Measurements from ENCODE around the gene CELSR1.

Gene CELSR1

DNA sequence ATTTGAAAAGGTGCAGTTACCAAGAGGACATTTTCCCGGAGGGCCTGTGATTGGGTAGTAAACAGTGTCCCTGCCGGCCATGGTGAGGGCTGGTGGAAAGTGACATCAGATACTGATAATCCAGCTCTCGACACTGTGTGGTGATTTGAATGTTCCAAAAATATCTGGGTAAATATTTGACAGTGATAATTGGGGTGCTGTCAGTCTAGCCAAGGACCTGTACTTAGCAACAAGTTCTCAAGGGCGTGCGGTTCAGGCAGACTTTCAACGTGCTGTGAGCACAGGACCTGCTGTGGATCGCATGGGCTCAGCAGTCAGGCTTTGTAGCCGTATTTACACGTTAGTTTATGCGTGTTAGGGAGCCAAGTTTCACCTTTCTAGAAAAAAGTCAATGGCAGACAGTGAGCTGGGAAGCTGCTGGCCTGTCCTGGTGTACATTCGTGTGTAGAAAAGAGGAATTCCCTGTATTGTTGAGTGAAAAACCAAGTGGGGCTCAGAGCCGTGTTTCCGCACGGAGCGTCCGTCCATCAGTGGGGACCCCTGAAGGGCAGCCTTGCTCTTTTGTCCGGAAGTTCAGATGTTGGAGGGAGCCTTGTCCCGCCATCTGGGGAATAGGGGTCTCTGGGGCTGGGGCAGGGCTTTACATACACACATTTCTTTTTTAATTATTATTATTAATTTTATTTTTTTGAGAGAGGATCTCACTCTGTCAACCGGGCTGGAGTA, 190.6 kb downstream of the CELSR1 start:
- DNase-seq, result no peak

DNA sequence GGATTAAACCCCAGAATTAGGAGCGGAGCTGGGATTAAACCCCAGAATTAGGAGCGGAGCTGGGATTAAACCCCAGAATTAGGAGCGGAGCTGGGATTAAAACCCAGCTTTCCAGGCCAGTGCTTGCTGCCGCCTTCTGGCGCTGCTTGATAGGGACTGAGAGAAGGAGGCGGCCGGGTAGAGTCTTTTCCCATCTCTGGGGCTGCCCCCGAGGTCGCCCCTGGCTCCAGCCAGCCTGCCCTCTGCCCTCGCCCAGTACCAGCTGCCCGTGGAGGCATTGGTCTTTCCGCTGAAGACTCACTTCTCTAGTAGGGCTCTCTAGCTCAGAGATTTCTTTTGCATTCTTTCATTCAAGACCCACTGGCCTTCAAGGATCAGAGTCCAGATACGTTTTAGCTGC, 196.7 kb downstream of the CELSR1 start:
- no peak for DNase-seq

DNA sequence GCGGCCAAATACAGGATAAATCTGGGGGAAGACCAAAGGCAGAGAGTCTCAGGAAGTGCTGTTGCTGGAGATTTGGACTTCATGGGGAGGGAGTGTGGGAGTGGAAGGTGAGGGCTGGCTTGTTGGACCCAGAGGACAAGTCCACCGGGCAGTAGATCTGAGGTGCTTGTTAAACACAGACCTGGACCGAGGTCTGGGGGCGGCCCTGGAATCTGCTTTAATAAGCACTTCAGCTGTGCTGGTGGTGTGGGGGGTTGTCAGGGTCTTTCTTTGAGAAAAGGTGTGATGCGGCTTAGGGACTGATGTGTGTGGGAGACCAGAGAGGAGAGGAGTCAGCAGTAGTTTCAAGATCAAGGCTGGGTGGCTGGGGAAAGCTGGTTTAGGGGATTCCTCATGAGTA, 197.5 kb downstream of the CELSR1 start:
- no peak for DNase-seq

DNA sequence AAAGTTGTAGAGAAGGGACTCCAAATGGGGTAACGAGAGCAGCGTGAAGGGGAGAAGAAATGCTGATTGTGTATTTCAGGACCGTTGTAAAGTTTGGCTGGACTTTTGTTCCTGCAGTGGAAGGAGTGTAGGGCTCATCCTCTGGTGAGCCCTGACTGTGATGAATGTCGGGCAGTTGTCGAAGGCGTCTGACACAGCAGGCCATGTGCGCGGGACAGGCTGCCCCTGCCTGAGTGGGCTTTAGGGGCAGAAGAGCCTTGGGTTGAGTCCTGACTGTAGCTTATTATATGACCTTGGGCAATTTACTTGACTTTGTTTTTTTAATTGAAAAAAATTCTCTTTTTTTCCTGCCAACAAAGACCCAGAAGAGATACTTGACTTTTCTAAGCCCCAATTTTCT, 198.8 kb downstream of the CELSR1 start:
- no peak for DNase-seq

DNA sequence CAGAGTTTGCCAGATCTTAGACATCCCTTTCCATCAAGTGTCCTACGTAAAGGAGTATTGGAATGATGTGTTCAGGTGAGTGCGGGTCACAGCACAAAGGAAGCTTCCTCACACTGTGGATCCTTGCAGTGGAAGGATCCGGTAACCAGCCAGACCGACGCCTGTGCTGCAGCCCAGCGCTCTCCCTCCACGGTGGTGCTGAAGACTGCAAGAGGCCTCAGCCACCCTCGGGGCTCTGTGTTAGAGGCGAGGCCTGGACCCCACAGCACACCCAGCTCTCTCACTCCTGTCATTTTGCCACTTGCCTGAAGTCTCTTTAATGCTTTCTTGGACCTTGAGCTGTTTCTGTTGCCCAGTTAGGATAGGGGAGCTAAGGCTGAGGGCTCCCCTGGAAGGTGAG, 199.6 kb downstream of the CELSR1 start:
- DNase-seq, result no peak

DNA sequence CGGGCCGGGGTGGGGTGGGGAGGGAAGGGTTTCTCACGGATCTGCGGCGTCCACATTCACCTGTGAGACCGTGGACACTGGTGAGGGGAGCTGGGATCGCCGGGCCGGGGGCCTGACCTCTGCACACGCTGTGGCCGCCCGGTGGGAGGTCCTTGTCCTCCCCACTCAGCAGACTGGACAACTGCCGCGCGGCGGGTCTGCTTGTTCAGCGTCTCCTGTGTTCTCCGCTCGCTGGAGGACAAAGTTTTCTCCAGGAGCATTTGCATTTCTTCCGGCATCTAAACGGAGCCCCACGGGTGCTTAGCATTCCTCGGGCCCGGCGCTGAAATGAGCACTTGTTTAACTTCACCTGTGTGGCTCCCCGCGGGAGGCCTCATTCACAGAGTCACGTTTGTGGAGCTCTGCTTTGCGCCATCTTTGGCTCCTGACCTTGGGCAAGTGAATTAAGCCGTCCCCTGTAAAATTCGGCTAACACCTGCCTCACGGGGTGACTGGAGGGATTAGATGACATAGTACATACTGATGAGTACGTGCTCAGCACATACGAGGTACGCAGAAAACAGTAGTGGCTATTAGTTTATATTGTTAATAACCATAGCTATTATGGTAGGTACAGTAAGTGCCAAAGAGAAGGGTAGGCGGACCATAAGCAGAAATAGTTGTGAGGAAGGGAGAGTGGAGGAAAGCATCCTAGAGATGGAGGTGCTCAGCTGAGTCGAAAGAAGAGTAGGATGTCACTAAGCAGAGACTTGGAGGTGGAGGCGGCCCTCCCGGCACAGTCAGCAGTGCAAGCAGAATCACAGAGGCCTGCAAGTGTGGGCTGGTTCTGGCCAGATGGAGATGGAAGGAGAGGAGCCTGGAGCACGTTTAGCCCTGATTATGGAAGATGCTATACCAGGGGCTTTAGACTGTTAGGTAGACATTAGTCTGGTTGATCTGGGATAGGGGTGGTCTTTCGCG, 201.0 kb downstream of the CELSR1 start:
- no peak for DNase-seq

DNA sequence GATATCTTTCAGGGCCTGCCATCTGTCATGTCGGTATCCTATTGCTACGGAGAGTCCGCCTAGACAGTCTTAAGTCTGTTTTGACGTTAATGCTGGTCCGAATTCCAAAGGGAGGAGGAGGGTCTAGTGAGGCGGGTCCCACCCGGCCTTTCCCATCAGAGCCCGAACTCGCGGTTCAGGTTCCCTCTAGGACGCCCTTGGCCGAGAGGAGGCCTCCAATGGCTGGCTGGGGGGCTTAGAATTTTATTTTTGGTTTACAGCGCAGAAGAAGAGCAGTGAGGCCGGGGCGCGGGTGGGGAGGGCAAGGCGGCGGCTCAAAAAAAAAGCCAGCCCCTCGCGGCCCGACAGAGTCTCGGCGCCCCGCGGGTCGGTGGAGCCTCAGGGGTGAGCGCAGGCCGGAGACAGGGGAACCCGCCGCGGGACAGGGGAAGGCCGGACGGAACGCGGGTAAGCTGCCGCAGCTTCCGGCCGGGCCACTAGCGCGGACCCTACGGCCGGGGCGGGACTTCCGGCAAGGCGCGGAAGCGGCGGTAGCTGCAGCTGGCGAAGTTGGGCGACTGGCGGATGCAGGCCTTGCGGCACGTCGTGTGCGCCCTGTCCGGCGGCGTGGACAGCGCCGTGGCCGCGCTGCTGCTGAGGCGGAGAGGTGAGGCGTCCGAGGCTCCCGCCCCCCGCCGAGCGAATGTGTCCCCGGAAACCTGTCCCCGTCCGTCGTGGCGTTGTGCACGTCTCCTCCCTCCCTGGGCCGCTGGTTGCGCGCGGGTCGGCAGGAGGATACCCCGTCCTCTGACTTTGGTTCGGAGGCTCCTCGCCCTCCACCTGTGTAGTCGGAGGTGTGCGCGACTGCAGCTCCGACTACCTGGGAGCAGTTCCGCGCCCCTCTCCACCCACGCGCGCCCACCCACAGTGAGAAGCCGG, 202.0 kb downstream of the CELSR1 start, which contains the start of gene TRMU:
Gene TRMU (plus strand): TSS at position 514 of the 918 bp plus-strand sequence. CDS start 51 bp downstream, at position 565.
- DNase-seq, result peak; percentile 64

DNA sequence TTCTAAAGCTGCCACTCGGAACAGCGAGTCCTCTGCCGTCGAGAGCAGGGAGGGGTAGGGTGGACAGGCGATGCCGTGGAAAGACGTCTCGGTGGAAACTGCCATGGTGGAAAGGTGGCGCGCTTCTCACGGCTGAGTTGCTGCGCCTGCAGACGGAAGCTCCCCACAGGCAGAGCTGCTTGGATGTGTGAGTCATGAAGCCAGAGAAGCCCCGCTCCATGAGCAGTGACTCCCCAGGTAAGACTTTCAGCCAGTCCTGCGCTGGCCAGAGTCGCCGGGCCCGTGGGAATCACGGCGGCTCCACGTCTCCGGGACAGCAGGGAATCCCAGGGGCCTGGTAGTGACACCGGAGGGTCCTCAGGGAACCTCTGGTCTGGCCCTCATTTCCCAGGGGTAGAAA, 205.9 kb downstream of the CELSR1 start:
- DNase-seq, result no peak

DNA sequence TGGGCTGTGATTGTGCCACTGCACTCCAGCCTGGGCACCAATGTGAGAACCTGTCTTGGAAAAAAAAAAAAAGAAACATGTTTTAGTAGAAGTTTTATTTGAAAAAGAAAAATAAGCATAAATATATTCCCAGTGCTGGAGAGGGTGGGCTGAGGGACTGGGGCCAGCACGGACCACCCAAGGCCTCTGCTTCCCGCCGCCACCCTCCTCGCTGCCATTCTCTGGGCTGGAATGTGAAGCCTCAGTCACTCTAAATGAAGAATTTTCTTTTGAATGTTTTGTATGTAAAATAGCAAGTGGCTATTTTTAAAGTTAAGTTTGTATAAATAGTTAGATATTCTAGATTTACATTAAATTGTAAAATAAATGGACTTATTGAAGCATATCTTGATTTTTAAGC, 207.0 kb downstream of the CELSR1 start:
- DNase-seq, result no peak

DNA sequence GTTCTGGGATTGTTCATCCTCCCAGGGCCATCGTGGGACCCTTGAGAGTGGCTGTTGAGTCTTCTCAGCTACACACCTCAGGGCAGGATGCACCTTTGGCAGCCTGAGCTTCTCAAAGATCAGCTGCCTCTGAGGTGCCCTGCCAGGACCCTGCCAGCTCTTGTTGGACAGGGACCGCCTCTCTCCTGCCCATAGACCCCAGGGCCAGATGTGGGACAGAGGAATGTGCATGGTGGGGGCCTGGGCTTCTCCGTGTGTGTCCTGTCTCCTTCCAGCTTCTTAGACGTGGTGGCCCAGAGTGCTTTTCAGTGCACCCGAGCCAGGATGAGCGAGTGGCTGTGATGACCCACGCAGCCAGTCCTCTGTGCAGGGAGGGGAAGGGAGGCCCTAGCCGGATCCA, 207.8 kb downstream of the CELSR1 start:
- DNase-seq, result no peak

DNA sequence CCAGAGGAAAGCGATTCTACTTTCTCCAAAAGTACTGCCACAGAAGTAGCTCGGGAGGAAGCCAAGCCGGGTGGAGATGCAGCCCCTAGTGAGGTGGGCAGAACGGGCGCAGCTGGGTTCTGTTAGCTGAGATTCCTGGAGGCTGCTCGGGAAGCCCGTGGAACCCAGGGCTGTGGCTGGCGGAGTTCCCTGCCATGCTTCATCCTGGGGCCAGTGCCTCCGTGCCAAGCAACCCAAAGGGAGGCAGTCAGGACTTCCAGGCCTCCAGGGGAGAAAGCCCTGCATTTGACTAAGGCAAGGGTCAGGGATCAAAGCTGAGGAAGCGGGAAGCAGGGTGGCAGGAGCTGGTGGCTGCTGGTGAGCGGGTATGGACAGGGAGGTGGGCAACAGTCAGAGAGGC, 208.6 kb downstream of the CELSR1 start:
- no peak for DNase-seq

DNA sequence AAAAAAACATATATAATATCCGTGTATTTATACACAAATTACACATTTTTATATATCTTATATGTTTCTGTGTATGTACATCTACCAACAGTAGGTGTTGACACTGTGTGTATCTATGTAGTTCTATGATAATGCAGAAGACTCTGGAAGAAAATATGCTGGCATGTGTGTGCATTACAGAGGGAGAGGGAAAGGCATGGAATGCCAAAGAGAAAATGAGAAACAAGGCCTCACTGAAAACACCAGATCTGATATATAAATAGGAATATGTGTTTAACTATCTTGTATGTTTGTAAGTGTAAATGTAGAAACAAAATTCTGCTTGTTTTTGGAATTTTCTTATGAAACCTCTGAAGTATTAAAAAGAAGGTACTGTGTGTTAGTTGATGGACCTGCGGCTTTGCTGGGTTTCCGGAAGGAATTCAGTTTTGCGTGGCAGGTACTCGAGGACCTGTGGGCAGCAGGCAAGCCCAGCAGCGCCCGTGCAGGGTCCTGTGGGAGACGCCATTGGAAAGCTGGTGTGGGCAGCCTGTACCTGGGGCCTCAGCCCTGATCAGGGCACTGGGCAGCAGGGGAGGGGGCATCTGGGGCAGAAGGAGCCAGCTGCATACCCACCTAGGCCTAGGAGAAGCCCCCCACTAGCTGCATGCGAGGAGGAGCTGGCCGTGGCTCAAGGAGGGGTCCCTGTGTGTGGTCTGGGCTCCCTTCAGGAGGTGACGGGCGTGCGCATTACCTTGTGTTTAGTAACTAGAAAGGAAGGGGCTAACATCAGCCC, 209.5 kb downstream of the CELSR1 start:
- no peak for DNase-seq

DNA sequence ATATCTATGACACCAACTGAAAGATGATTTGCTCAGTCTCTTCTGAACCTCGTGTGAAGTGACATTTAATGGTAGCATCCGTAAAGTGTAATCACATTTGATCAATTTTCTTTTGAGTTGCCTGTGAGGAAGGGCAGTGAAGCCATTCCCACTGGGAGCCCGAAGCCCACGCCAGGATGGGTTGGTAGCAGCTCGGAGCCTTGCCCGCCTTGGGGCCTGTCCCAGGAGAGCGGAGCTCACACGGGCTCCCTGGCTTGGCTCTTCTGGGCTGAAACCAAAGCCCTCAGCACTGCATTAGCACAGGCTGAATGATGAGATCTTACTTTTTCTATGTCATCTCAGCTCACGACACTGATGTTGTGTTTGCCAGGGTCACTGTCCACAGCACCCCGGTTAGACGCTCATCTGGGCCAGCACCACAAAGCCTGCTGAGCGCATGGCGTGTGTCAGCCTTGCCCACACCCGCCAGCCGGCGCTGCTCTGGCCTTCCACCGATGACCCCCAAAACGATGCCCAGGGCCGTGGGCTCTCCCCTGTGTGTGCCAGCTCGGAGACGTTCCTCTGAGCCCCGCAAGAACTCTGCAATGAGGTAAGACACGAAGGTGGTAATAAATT, 211.2 kb downstream of the CELSR1 start:
- DNase-seq, result no peak

DNA sequence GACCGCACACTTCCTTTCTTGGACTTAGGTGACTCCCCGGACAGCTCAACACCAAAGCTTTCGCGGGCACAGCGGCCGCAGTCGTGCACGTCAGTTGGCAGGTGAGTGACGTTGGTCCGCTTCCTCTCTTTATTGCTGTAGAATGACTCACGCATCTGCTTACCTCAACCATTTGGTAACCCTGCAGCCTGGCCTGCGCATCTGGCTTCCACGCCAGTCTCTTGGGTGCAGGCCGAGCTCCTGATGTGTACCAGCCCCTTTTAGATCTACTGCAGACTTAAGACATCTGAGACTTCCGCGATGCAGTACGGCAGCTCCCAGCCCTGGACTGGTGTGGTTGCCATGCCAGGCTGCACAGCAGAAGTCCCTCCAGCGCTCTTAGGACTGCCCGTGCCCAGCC, 214.3 kb downstream of the CELSR1 start:
- no peak for DNase-seq

DNA sequence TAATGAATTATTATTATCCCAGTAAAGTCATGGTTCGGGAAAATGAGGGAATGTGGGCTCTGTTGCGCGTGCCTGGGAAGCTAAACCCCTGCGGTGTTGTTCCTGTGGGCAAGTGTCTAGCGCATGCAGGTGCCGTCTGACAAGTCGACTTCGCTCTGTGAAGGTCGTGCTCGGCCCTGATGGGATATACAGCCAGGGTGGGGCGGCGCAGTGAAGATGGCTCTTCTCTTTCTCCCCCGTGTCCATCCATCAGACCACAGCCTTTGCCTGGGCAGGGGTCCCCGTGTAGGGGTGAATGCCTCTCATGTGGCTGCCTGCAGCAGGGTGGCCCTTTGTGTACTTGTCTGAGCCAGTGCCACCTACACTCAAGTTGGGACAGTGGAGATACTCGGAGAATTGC, 214.7 kb downstream of the CELSR1 start:
- DNase-seq, result no peak

DNA sequence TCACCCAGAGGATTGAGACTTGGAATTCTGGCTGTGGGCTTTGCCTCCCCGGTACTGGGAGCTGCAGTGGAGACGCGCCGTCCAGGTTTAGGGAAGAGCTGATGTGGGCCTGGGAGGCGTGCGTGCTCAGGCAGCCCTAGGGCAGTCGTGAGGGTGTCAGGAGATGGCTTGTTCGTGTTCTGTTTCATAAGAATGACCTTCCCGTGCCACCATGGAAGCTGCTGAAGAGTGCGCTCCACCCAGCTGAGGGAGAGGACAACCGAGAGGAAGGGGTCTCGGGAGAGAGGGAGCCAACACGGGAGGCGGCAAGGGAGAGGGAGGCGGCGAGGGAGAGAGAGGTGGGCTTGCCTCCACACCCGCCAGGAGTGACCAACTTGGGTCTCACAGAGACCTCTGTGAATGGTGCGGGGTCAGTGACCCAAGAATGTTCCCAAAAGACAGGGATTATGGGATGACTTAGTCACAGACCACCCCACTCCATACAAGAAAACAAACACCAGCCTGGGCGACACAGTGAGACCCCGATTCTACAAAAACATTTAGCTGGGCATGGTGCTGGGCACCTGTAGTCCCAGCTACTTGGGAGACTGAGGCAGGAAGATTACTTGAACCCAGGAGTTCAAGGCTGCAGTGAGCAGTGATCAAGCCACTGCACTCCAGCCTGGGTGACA, 216.6 kb downstream of the CELSR1 start:
- no peak for DNase-seq

DNA sequence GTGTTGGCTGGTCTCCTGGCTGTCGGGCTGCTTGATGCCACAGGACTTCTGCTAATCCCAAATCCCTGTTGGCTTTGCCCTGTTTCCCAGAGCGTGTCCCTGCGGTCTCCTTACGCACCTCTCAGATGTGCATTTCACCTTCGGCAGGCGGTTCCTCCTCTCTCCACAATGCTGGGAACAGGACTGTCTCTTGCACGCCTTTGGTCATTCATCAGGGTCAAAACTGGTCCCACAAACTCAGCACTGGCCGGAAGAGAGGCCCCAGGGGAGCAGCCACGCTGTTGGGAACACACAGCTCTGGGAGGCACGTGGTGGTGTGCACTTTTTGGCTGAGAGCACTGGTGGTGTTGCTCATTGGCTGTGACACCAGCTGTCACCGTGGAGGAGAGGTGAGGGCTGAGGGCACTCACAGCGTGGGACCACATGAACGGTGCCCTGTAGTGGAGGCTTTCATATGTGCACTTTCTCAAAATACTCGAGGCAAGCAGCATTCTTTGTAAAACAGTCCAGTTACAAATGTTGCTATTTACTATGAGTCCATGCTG, 217.2 kb downstream of the CELSR1 start:
- no peak for DNase-seq

DNA sequence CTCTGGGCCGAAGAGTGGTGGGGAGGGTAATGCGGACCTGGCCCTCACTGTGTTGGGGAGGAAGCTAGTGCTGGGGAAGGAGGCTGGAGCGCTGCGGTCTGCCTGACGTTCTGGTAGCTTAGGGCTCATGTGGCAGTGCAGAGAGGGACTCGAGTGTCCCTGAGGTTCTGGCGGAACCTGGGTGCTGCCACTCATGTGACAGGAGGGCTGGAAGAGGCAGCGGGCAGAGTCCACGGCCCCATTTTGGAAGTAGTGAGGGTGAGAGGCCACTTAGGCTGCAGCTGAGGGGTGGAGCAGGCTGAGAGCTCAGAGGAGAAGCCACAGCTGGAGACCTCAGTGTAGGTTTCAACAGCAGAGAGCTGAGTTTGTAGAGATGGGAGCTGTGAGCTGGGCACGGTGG, 218.1 kb downstream of the CELSR1 start:
- DNase-seq, result no peak

DNA sequence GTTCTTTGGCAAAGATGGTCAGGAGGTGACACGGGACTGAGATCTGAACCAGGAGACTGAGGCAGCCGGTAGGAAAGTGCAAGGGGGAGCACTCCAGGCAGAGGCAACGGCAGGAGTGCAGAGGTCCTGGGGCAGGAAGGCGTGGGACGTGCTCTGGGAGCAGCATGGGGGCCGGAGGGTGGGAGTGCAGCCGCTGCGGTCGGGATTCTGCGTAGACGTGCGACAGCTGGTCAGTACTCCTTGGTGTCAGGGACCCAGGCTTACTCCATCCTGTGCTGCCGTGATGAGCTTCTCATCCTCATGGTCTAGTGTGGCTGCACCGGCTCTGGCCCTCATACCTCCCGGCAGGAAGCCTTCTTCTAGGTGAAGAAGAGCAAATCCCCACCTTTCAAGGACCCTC, 218.8 kb downstream of the CELSR1 start:
- no peak for DNase-seq

DNA sequence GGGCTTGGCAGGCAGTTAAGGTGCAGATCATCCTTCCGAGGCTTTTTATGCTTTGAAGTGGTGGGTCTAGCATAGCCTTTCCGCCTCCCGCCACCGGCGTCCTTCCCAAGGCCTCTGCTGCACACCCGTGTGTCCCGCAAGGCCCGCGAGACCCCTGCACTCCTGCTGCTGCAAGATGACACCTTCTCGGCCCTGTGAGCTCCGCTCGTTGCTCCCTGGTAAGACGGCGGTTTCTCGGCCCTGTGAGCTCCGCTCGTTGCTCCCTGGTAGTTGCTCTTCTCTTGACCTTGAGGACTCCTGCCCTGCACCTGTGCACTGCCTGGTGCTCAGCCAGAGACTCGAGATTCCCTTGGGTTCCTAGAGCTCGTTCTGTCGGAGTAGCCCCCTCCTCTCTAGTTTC, 219.8 kb downstream of the CELSR1 start:
- no peak for DNase-seq

DNA sequence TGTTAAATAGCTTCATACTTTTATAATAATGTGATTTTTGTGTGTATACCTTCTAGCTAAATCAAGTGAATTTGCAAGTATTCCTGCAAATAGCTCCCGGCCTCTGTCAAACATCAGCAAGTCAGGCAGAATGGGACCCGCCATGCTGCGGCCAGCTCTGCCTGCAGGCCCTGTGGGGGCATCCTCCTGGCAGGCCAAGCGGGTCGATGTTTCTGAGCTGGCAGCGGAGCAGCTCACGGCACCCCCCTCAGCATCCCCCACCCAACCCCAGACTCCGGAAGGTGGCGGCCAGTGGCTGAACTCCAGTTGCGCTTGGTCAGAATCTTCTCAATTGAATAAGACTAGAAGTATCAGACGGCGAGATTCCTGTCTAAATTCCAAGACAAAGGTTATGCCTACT, 221.4 kb downstream of the CELSR1 start:
- DNase-seq, result no peak

Data from KG1 (cell line).